ENCODE measurements around the gene OAS3.
"Not testable (repeated sequence)": the region's sequence is repeated elsewhere in the genome, so short reads cannot be mapped to it uniquely, and the experiment has no call there.

The OAS3 gene

GRCh38 chr12:112986291-112986800, 48.1 kb downstream of the OAS3 start:
- no peak for DNase-seq (ENCODE audit: low spot score)

GRCh38 chr12:112987561-112987960, 49.3 kb downstream of the OAS3 start:
- no peak for DNase-seq (ENCODE audit: low spot score)

DNA sequence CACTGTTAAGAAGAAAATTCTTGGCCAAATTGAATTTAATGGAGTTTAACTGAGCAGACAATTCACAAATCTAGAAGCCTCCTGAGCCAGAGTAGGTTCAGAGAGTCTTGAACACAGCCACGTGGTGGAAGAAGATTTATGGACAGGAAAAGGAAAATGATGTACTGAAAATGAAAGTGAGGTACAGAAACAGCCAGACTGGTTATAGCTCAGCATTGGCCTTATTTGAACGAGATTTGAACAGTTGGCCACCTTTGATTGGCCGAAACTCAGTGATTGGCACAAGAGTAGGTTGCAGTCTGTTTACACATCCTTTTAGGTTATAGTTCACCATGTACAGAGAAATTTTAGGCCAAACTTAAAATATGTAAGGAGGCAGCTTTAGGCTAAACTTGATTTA, 50.0 kb downstream of the OAS3 start:
- DNase-seq (ENCODE audit: low spot score), result peak; percentile 2

- DNase-seq (ENCODE audit: low spot score), result not testable (repeated sequence)
Observed at GRCh38 chr12:112988823-112989385, 50.6 kb downstream of the OAS3 start.

GRCh38 chr12:112989806-112990205, 51.5 kb downstream of the OAS3 start:
- DNase-seq (ENCODE audit: low spot score), result no peak

- peak; percentile 67 for DNase-seq (ENCODE audit: low spot score)
Observed at GRCh38 chr12:112992541-112993398, 54.5 kb downstream of the OAS3 start.

- DNase-seq (ENCODE audit: low spot score), result no peak
Observed at GRCh38 chr12:112995008-112995407, 56.7 kb downstream of the OAS3 start.

DNA sequence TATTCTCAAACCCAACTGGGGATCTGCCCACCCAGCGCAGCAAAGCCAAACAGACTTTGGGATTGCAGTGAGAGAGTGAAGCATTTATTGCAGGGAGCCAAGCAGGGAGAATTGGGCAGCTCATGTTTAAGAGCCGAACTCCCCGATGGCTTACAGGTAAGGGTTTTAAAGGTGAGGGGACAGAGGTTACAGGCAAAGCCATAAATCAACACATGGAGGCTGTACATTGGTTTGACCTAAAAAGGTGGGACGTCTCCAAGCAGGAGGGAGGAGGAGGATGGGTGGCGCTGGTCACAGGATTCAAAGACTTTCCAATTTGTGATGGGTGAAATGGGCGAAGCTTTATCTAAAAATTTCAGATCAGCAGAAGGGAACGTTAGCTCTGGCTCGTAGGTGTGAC, 58.2 kb downstream of the OAS3 start:
- DNase-seq (ENCODE audit: low spot score), result no peak

- no peak for DNase-seq (ENCODE audit: low spot score)
Observed at GRCh38 chr12:112997506-112997905, 59.2 kb downstream of the OAS3 start.

DNA sequence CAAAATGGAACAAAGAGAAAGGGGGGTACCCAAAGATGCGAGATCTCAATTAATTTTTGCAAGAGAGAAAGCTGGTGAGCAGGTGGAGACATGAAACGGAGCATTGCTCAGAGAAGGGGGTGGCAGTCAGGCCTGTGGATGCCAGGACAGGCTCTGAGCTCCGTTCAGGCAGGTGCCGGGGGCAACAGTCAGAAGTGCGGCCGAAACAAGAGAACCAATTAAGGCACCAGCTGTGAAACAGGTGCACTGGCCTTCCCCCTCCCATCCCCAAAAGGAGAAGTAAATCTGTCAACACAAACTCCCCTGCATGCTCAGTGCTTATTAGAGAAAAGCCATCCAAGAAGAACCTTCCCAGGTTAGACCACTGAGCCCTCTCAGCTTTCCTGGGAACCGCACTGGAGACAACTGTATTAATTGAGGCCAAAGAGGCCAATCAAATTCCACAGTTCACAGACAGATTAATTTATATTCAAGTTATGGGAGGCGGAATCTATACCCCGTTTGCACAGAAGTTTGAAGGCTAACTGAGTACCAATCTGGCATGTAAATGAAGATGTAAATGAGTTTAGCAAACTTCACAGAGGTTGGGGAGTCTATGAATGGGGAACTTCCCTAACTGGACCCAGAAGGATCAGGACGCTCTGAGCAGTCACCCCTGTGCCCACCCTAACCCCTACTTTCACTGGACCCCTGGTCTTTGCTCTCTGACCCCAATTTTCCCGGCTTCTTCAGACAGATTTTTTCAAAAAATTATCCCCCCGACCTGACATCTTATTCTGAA, 60.9 kb downstream of the OAS3 start:
- no peak for DNase-seq (ENCODE audit: low spot score)

GRCh38 chr12:113000433-113000832, 62.2 kb downstream of the OAS3 start:
- DNase-seq (ENCODE audit: low spot score), result no peak

DNA sequence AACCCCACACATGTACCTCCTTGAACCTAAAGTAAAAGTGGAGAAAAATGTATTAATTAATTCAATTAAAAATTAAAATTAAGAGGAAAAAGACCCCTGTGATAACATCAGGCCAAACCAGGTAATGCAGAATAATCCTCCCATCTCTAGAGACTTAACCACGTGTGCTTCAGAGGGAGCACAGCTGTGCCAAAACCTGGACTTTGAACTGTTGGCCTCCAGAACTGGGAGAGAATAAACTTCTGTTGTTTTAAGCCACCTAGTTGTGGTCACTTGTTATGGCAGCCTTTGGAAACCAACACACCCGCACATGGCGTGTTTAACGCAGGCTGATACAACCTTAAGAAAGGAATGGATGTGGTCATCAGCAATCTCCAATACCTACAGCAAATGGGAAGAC, 63.9 kb downstream of the OAS3 start:
- no peak for DNase-seq (ENCODE audit: low spot score)

DNA sequence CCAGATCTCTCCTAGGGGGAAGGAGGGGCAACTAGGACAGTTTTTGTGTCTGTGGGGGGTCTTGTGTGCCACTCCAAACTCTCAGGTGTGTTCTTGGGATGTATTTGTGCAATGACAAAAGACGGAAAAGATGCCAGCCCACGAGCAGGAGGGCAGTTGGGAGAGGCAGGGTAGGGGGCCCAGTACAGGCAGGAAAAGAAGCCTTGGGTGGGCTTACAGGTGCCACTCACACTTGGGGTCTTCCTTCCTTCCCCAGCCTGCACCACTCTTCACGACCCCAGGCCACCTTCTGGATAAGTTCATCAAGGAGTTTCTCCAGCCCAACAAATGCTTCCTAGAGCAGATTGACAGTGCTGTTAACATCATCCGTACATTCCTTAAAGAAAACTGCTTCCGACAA, 64.4 kb downstream of the OAS3 start:
- DNase-seq (ENCODE audit: low spot score), result no peak

- DNase-seq (ENCODE audit: low spot score), result no peak
Observed at GRCh38 chr12:113003636-113004035, 65.4 kb downstream of the OAS3 start.

DNA sequence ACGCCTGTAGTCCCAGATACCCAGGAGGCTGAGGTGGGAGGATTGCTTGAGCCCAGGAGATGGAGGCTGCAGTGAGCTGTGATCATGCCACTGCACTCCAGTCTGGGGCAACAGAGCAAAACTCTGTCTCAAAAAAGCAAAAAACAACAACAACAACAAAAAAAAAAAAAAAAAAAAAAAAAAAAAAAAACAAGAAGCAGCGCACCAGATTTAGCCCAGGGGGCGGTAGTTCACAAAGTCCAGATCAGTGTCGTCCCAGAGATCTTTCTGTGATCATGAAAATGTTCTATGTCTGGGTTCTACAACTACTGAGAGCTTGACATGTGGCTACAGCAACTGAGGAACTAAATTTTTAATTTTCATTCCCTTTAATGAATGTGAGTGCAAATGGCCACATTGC, 67.5 kb downstream of the OAS3 start:
- no peak for DNase-seq (ENCODE audit: low spot score)

DNA sequence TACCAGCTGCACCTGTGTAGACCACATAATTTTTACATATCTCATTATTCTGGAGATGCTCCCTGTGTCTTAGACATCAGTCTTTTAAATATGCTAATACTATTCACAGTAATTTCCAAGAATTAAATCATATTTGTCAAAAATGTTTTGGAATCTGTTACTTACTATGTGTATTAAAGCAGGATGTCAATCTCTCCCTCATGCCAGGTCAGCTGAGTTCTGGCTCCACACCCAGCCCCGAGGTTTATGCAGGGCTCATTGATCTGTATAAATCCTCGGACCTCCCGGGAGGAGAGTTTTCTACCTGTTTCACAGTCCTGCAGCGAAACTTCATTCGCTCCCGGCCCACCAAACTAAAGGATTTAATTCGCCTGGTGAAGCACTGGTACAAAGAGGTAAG, 67.9 kb downstream of the OAS3 start:
- DNase-seq (ENCODE audit: low spot score), result no peak

DNA sequence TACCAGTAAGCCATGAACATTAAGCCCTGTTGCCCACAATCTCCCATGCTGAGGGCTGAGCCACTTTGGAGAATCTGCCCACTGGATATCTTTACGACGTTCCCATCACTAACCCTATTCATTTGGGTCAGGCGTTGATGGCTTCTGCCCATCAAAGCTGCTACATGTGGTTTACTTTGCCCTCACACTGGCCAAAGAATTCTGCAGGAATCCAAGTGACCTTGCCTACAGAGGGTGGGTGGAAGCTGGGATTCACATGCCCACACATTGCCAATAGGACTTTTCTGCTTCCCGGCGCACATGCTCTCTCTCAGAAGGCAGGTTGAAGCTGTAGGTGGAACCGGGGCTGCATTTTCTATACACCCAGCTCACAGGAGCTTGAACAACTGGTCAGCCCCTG, 68.4 kb downstream of the OAS3 start:
- DNase-seq (ENCODE audit: low spot score), result no peak

DNA sequence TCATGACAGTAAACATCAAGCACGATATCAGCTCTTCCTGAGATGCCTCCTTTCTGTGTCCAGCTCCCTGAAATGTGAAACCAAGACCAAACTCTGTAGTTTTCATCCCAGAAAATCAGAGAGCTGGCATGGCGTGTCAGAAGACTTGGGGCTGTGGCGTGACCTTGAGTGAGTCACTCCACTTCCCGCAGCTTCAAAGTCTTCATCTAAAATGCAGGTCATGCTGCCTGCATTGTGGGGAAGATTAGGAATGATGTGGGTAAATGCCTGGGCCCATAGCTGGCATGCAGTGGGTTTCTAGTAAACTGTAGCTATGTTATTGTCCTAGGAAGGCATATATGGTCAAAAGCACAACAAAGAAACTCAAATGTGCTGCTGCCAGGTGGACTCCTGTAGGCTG, 68.9 kb downstream of the OAS3 start:
- no peak for DNase-seq (ENCODE audit: low spot score)

DNA sequence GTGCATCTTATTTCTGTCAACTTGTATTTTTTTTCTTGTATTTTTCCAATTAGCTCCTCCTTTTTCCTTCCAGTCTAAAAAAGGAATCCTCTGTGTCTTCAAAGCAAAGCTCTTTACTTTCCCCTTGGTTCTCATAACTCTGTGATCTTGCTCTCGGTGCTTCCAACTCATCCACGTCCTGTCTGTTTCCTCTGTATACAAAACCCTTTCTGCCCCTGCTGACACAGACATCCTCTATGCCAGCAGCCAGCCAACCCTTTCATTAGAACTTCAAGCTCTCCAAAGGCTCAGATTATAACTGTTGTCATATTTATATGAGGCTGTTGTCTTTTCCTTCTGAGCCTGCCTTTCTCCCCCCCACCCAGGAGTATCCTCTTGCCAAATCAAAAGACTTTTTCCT, 72.4 kb downstream of the OAS3 start:
- no peak for DNase-seq (ENCODE audit: low spot score)

GRCh38 chr12:113014565-113014964, 76.3 kb downstream of the OAS3 start:
- DNase-seq (ENCODE audit: low spot score), result no peak

GRCh38 chr12:113016796-113017195, 78.5 kb downstream of the OAS3 start:
- DNase-seq (ENCODE audit: low spot score), result no peak

GRCh38 chr12:113019025-113019424, 80.8 kb downstream of the OAS3 start:
- no peak for DNase-seq (ENCODE audit: low spot score)

GRCh38 chr12:113021500-113021899, 83.2 kb downstream of the OAS3 start:
- DNase-seq (ENCODE audit: low spot score), result no peak

Data from CD4-positive, alpha-beta T cell treated with Interleukin-2 at 100 ng/mL for 4 hours (primary cell).